OCI-LY3 (cell line): ENCODE measurements around the gene SPTBN2.

ENCODE experiments used
- H2AFZ ChIP-seq: fragments of 200-600, 300-600 bp; shearing (Covaris generic); 2 replicates; pipeline ENCODE4 v1.6.0; 2014; ENCODE audit warnings: antibody characterized with exemption, low read depth, low read length
- H3K27ac ChIP-seq: fragments of 200-600, 300-600 bp; sonication (generic); 2 replicates; pipeline ENCODE4 v1.5.1; 2014; ENCODE audit warnings: mild to moderate bottlenecking, low read length, moderate library complexity, mixed read lengths
- H3K27me3 ChIP-seq: fragments of 200-600, 300-600 bp; sonication (generic); 2 replicates; pipeline ENCODE4 v1.6.1; 2014; ENCODE audit warnings: low read depth, low read length, mixed read lengths
- H3K36me3 ChIP-seq: fragments of 200-600, 300-600 bp; sonication (generic); replicated peaks from 2 replicates; pipeline ENCODE3; 2014; ENCODE audit warnings: low read depth, low read length, mixed read lengths
- H3K4me1 ChIP-seq: fragments of 300-600, 200-600 bp; sonication (generic); 2 replicates; pipeline ENCODE4 v1.6.1; 2014; ENCODE audit warnings: low read length, mixed read lengths
- H3K4me2 ChIP-seq: fragments of 200-600, 300-600 bp; sonication (generic); 2 replicates; pipeline ENCODE4 v1.6.1; 2014; ENCODE audit warnings: low read length, mixed read lengths
- H3K4me3 ChIP-seq: fragments of 300-600, 200-600 bp; sonication (generic); 2 replicates; pipeline ENCODE4 v1.5.1; 2014; ENCODE audit warnings: antibody characterized with exemption, mild to moderate bottlenecking, low read length, moderate library complexity
- H3K79me2 ChIP-seq: fragments of 300-600, 200-600 bp; shearing (Covaris generic); 2 replicates; pipeline ENCODE4 v1.6.1; 2014; ENCODE audit warnings: mild to moderate bottlenecking, low read length, mixed read lengths
- H3K9ac ChIP-seq: fragments of 300-600, 200-600 bp; shearing (Covaris generic); 2 replicates; pipeline ENCODE4 v1.6.0; 2014; ENCODE audit warnings: mild to moderate bottlenecking, low read length, moderate library complexity
- H3K9me3 ChIP-seq: fragments of 200-600, 300-600 bp; shearing (Covaris generic); 2 replicates; pipeline ENCODE4 v1.6.1; 2014; ENCODE audit warnings: low read length, mixed read lengths; ENCODE audit not compliant: insufficient read depth
- H4K20me1 ChIP-seq: fragments of 200-600, 300-600 bp; sonication (generic); 2 replicates; pipeline ENCODE4 v1.6.1; 2016; ENCODE audit warnings: low read length, mixed read lengths; ENCODE audit not compliant: insufficient read depth
- CTCF ChIP-seq: fragments of 200-600, 300-600 bp; sonication (generic); IDR thresholded peaks from 2 replicates; pipeline ENCODE4 v1.5.1; 2014; ENCODE audit warnings: antibody characterized with exemption, low read length, low read depth
- EZH2phosphoT487 ChIP-seq: fragments of 200-600 bp; shearing (Covaris generic); IDR thresholded peaks from 2 replicates; pipeline ENCODE4 v1.6.1; 2018; ENCODE audit warnings: antibody characterized with exemption, mixed run types, low read depth

SPTBN2 gene

GRCh38 chr11:66693356-66694055 is 35.5 kb downstream of the SPTBN2 start:
- TF ChIP-seq EZH2phosphoT487 (no peak), CTCF (no peak)
- Histone ChIP-seq H3K27ac (no peak overlapping the region), H3K36me3 (peaks cover 28% of the 10 kb centered on the region), H3K9me3 (no peaks in the 10 kb centered on the region), H3K4me1 (peaks cover 4% of the 10 kb centered on the region), H3K27me3 (no peaks in the 10 kb centered on the region), H3K4me3 (no peak overlapping the region), H3K4me2 (no peak overlapping the region), H3K79me2 (no peaks in the 10 kb centered on the region), H3K9ac (no peak overlapping the region), H2AFZ (no peak overlapping the region), H4K20me1 (no peaks in the 10 kb centered on the region)

- Histone ChIP-seq H4K20me1 (no peaks in the 10 kb centered on the region), H2AFZ (no peak overlapping the region), H3K27ac (no peak overlapping the region), H3K79me2 (no peaks in the 10 kb centered on the region), H3K4me2 (no peak overlapping the region), H3K4me3 (no peak overlapping the region), H3K27me3 (no peaks in the 10 kb centered on the region), H3K9ac (no peak overlapping the region), H3K9me3 (no peaks in the 10 kb centered on the region), H3K4me1 (peaks cover 4% of the 10 kb centered on the region), H3K36me3 (peaks cover 30% of the 10 kb centered on the region)
- TF ChIP-seq EZH2phosphoT487 (no peak), CTCF (no peak)
Measured at GRCh38 chr11:66692871-66693331, 36.1 kb downstream of the SPTBN2 start.

GRCh38 chr11:66692446-66692845 is 36.6 kb downstream of the SPTBN2 start:
- TF ChIP-seq CTCF: no peak
- no peak for TF ChIP-seq EZH2phosphoT487
- no peaks in the 10 kb centered on the region for H4K20me1 ChIP-seq
- no peak overlapping the region for H3K27ac ChIP-seq
- H3K36me3 ChIP-seq: peaks cover 32% of the 10 kb centered on the region
- H3K27me3 ChIP-seq: no peaks in the 10 kb centered on the region
- peaks cover 4% of the 10 kb centered on the region for H3K4me1 ChIP-seq
- no peak overlapping the region for H3K4me2 ChIP-seq
- H3K9ac ChIP-seq: no peak overlapping the region
- H2AFZ ChIP-seq: no peak overlapping the region
- no peaks in the 10 kb centered on the region for H3K79me2 ChIP-seq
- H3K9me3 ChIP-seq: no peaks in the 10 kb centered on the region
- H3K4me3 ChIP-seq: no peak overlapping the region

- H3K27ac ChIP-seq: no peak overlapping the region
- peaks cover 35% of the 10 kb centered on the region for H3K36me3 ChIP-seq
- H3K9ac ChIP-seq: no peak overlapping the region
- no peaks in the 10 kb centered on the region for H3K27me3 ChIP-seq
- peaks cover 4% of the 10 kb centered on the region for H3K4me1 ChIP-seq
- no peaks in the 10 kb centered on the region for H3K79me2 ChIP-seq
- H2AFZ ChIP-seq: no peak overlapping the region
- no peaks in the 10 kb centered on the region for H4K20me1 ChIP-seq
- no peak overlapping the region for H3K4me3 ChIP-seq
- H3K4me2 ChIP-seq: no peak overlapping the region
- TF ChIP-seq CTCF: no peak
- no peak for TF ChIP-seq EZH2phosphoT487
- no peaks in the 10 kb centered on the region for H3K9me3 ChIP-seq
Measured at GRCh38 chr11:66691311-66691980, 37.6 kb downstream of the SPTBN2 start.
